ENCODE measurements around the gene C2CD4A. TPM values are rescaled to one million over a fixed set of nuclear protein-coding genes. Genes with fewer than 3 reads are reported as not detected.

Gene C2CD4A
- total RNA-seq, 1 donor from 2014 or later = not detected

DNA sequence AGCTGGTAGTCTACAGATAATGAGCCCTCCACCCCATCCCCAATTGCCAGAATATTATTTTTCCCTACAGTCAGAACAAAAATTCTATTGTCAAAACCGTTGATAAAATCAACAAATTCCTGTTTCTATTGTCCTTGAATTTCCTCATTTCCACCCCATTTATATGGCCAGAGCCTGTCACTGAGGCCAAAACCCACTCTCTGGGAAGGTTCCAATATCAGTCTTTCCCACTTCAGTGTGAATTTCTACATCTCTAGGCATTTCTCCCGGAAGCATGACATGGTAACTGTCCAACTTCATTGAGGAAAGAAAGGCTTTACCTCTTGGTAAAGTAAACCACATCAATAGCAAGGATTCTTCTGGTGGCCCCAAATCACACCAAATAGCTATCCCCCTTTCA lies 41.6 kb downstream of the C2CD4A start:
- Mint-ChIP-seq H3K4me1 (no peaks in the 10 kb centered on the region), H3K9me3 (no peaks in the 10 kb centered on the region), H3K27me3 (peaks cover 11% of the 10 kb centered on the region), H3K4me3 (no peak overlapping the region), H3K27ac (no peak overlapping the region), H3K36me3 (ENCODE audit: low read depth) (no peaks in the 10 kb centered on the region)
- DNase-seq (no peak), ATAC-seq (ENCODE audit: low read depth) (no peak)
- TF ChIP-seq, protein P1, sequence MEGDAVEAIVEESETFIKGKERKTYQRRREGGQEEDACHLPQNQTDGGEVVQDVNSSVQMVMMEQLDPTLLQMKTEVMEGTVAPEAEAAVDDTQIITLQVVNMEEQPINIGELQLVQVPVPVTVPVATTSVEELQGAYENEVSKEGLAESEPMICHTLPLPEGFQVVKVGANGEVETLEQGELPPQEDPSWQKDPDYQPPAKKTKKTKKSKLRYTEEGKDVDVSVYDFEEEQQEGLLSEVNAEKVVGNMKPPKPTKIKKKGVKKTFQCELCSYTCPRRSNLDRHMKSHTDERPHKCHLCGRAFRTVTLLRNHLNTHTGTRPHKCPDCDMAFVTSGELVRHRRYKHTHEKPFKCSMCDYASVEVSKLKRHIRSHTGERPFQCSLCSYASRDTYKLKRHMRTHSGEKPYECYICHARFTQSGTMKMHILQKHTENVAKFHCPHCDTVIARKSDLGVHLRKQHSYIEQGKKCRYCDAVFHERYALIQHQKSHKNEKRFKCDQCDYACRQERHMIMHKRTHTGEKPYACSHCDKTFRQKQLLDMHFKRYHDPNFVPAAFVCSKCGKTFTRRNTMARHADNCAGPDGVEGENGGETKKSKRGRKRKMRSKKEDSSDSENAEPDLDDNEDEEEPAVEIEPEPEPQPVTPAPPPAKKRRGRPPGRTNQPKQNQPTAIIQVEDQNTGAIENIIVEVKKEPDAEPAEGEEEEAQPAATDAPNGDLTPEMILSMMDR (IDR thresholded peaks at IDR 0.05) = no peak
- ChIA-PET CTCF (interaction anchor here (1.3 kb wide), 1 partner anchor 20 kb away, joined by 4 read pairs; no protein-coding TSS in a partner anchor), POLR2A (no interaction called here)
- intact Hi-C loops (cut with micrococcal nuclease) = no loop called here

DNA sequence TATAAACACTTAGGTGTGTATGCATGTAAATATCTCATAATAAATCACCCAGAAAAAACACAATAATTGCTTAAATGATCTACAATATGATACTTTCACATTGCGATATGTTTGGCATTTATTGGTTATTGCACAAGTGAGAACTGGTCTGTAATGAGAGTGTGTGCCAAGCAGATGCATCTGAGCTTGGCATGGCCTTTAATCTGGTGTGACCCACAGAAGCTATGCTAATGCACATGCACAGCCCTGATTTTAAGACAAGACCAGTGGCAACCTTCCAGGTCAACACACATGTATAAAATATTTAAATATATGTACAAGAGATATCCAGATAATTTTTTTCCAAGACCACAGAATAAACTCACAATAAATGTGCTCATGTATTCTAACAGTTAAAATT lies 42.7 kb downstream of the C2CD4A start:
- ATAC-seq (ENCODE audit: low read depth) (no peak), DNase-seq (no peak)
- TF ChIP-seq, protein P1 (IDR thresholded peaks at IDR 0.05) = no peak
- Mint-ChIP-seq H3K4me3 (no peak overlapping the region), H3K36me3 (ENCODE audit: low read depth) (no peaks in the 10 kb centered on the region), H3K27me3 (peaks cover 14% of the 10 kb centered on the region), H3K4me1 (no peaks in the 10 kb centered on the region), H3K9me3 (no peaks in the 10 kb centered on the region), H3K27ac (no peak overlapping the region)
- ChIA-PET POLR2A (no interaction called here), CTCF (no interaction called here)
- intact Hi-C loops (cut with micrococcal nuclease) = no loop called here

DNA sequence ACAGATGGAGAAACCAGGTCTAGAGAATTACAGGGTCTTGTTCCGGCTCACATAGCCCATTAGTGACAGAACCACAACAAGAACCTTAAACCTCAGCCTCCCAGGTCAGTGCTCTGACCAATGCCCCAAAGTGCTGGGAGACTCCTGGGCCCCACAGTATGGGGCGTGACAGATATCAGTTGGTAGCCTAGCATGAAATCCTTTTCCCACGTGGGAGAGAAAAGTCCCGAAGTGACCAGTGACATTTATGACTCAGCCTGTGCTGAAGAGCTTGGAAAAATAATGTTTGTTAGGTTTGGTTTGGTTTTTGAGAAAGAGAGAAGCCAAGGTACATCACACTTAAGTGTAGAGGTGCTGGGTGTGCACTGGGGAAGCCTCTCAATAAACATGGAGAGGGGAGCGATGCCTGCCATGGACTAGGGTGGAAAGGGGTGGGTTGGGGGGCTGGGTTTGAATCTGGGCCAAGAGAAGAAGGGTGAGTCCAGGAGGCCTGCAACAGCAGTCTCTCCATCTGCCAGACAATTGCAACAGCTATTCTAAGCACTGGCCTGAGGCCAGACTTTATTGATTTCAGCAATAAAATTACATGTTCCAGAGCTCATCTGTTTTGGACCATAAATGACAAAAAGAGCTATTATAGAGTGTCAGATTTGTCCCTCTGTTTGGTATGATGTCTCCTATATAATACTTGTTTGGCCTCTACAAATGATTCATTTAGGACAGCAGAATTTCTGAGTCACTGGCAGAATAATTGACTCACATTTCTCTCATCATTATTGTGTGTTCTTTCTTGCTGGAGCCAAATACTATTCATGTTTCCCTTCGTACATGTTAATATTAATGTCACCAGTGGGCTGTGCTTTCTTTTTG lies 43.4 kb downstream of the C2CD4A start:
- TF ChIP-seq, protein P1 (IDR thresholded peaks at IDR 0.05) = no peak
- CTCF ChIA-PET = no interaction called here
- no peaks in the 10 kb centered on the region for H3K36me3 Mint-ChIP-seq (ENCODE audit: low read depth)
- H3K4me3 Mint-ChIP-seq = no peak overlapping the region
- intact Hi-C loops (cut with micrococcal nuclease) = no loop called here
- H3K27ac Mint-ChIP-seq = no peak overlapping the region
- DNase-seq (no peak), ATAC-seq (ENCODE audit: low read depth) (no peak)
- no peaks in the 10 kb centered on the region for H3K4me1 Mint-ChIP-seq
- H3K27me3 Mint-ChIP-seq = peaks cover 17% of the 10 kb centered on the region
- no peaks in the 10 kb centered on the region for H3K9me3 Mint-ChIP-seq
- POLR2A ChIA-PET = no interaction called here

DNA sequence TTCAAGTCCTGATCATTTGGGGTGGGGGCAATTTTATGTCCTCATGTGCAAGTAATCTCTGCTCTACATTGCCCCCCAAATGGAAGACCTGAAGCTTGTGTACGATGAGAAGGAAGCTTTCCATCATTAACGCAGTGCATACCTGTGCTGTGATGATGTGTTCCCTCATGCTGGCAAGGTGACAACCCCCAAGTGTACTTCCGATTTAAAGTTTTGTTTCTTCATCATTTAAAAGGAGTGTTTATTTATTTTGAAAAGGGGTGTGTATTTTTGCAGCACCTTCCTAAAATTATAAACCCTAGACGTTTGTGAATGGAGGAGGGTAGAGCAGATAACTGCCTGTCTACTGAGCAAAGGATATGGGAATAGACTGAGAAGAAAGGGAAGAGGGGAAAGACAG lies 45.3 kb downstream of the C2CD4A start:
- CTCF ChIA-PET = no interaction called here
- POLR2A ChIA-PET = no interaction called here
- H3K27me3 Mint-ChIP-seq = peaks cover 14% of the 10 kb centered on the region
- TF ChIP-seq, protein P1 (IDR thresholded peaks at IDR 0.05) = no peak
- no peak for ATAC-seq (ENCODE audit: low read depth)
- no peak for DNase-seq
- H3K4me3 Mint-ChIP-seq = no peak overlapping the region
- H3K9me3 Mint-ChIP-seq = no peaks in the 10 kb centered on the region
- intact Hi-C loops (cut with micrococcal nuclease) = no loop called here
- H3K27ac Mint-ChIP-seq = no peak overlapping the region
- H3K36me3 Mint-ChIP-seq (ENCODE audit: low read depth) = no peaks in the 10 kb centered on the region
- H3K4me1 Mint-ChIP-seq = no peaks in the 10 kb centered on the region

DNA sequence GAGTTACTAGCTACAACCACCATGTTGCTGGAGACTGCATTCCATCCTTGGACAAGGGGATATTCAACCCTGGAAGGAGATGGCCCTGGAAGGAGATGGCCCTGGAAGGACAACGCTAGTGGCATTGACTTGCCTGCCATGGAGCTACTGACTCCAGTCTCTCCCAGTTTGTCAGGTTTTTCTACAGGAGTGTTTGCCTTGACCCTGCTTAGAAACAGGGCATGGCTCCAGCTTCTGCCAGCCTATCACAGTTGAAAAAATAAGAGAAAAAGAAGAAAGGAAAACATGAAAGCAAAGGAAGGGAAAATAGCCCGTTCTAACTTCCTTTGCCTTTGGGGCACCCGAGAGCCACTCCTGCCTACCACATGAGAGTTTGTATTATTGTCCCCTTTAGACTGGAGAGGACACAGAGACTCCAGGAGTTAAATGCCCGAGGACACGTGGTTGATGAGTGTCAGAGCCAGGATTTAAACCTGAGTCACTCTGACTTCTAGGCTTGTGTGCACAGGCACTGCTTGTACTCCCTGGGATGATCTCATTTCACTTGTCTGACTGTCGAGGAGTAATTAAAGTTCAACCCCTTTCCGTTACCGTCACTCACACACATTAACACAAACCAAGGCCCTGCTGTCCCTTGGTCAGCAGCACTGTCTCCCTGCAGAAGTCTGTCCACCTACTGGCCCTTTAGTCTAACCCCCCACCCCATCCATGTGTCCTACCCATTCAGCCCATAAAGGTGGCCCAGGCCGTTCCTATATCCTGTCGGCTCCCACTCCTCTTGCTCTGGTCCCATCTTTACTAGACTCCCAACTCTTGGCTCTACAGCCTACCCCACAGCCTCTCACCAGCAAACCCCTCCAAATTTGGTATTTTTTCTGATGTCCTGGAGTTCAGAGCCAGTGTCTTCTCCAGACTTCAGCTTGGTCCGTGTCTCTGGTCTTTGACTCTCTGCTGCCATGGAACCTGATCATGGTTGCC lies 46.1 kb downstream of the C2CD4A start:
- intact Hi-C loops (cut with micrococcal nuclease) = no loop called here
- Mint-ChIP-seq H3K4me1 (no peaks in the 10 kb centered on the region), H3K27ac (no peak overlapping the region), H3K9me3 (no peaks in the 10 kb centered on the region), H3K36me3 (ENCODE audit: low read depth) (no peaks in the 10 kb centered on the region), H3K27me3 (peaks cover 16% of the 10 kb centered on the region), H3K4me3 (no peak overlapping the region)
- CTCF ChIA-PET = no interaction called here
- POLR2A ChIA-PET = no interaction called here
- no peak for ATAC-seq (ENCODE audit: low read depth)
- TF ChIP-seq, protein P1 (IDR thresholded peaks at IDR 0.05) = no peak
- DNase-seq = no peak

Data from activated B cell treated with CpG ODN at 0.5 μM for 24 hours (primary cell).